ENCODE data around the gene NALCN.

- TF ChIP-seq POLR2AphosphoS5 (IDR thresholded peaks at IDR 0.05): no peak
- TF ChIP-seq, protein P1, sequence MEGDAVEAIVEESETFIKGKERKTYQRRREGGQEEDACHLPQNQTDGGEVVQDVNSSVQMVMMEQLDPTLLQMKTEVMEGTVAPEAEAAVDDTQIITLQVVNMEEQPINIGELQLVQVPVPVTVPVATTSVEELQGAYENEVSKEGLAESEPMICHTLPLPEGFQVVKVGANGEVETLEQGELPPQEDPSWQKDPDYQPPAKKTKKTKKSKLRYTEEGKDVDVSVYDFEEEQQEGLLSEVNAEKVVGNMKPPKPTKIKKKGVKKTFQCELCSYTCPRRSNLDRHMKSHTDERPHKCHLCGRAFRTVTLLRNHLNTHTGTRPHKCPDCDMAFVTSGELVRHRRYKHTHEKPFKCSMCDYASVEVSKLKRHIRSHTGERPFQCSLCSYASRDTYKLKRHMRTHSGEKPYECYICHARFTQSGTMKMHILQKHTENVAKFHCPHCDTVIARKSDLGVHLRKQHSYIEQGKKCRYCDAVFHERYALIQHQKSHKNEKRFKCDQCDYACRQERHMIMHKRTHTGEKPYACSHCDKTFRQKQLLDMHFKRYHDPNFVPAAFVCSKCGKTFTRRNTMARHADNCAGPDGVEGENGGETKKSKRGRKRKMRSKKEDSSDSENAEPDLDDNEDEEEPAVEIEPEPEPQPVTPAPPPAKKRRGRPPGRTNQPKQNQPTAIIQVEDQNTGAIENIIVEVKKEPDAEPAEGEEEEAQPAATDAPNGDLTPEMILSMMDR (IDR thresholded peaks at IDR 0.05): no peak
Observed at GRCh38 chr13:101429733-101430132, 13.4 kb upstream of the NALCN start.
